CD14-positive monocyte (primary cell): ENCODE measurements around the gene DENND2C. TPM values are rescaled to one million over a fixed set of nuclear protein-coding genes. Genes with fewer than 3 reads are reported as not detected.
A peak's percentile ranks its signal among the peaks of the same experiment; 100 is the strongest.

ENCODE experiments used
- DNase-seq, 3 donors: peaks; one replicate each; pipeline ENCODE4 v3.0.0-alpha.2; 2011 to 2022
- H2AFZ ChIP-seq: 2 replicates; pipeline ENCODE4 v1.6.0; 2012; ENCODE audit warnings: mild to moderate bottlenecking, low read depth, low read length, inconsistent platforms; ENCODE audit not compliant: insufficient read depth, poor library complexity, severe bottlenecking
- H3K27ac ChIP-seq, 2 donors: 1 replicate in 1 of 2; 2 replicates in 1 of 2; pipeline ENCODE4 v1.5.1; 2012 to 2013; ENCODE audit warnings: low read length in 2 of 2, control low read depth in 1 of 2, inconsistent platforms in 1 of 2, low read depth in 1 of 2, mild to moderate bottlenecking in 1 of 2
- H3K27me3 ChIP-seq, 2 donors: one replicate each; pipeline versions ENCODE4 v1.6.0 to v1.6.1; 2011 to 2013; ENCODE audit warnings: low read length in 2 of 2; ENCODE audit not compliant: control insufficient read depth in 2 of 2, insufficient read depth in 2 of 2
- H3K36me3 ChIP-seq, 2 donors: replicated peaks in 1 of 2; 1 replicate in 1 of 2; 2 replicates in 1 of 2; pipeline versions ENCODE4 v1.5.1 to v1.6.1; 2012 to 2013; ENCODE audit warnings: low read length in 2 of 2, control low read depth in 1 of 2, inconsistent platforms in 1 of 2, mild to moderate bottlenecking in 1 of 2; ENCODE audit not compliant: insufficient read depth in 2 of 2, control insufficient read depth in 1 of 2
- H3K4me1 ChIP-seq, 2 donors: 1 replicate in 1 of 2; 2 replicates in 1 of 2; pipeline versions ENCODE4 v1.5.1 to v1.6.1; 2012 to 2013; ENCODE audit warnings: low read length in 2 of 2, control low read depth in 1 of 2, inconsistent platforms in 1 of 2, mild to moderate bottlenecking in 1 of 2, moderate library complexity in 1 of 2; ENCODE audit not compliant: insufficient read depth in 2 of 2, control insufficient read depth in 1 of 2
- H3K4me2 ChIP-seq: replicated peaks from 2 replicates; pipeline ENCODE3; 2012; ENCODE audit warnings: low read length, moderate library complexity, mild to moderate bottlenecking; ENCODE audit not compliant: poor library complexity, severe bottlenecking; ENCODE audit errors: extremely low read depth
- H3K4me3 ChIP-seq, 3 experiments: fragments of 200-600 bp in 1 of 3; sonication (generic) in 1 of 3; replicated peaks in 1 of 3; 1 replicate in 2 of 3; 2 replicates in 1 of 3; pipeline ENCODE4 v1.5.1; 2011 to 2013; ENCODE audit warnings: low read length in 3 of 3, mild to moderate bottlenecking in 3 of 3, control low read depth in 2 of 3, low read depth in 2 of 3, inconsistent platforms in 1 of 3, moderate library complexity in 1 of 3
- H3K79me2 ChIP-seq: 2 replicates; pipeline ENCODE4 v1.6.0; 2012; ENCODE audit warnings: mild to moderate bottlenecking, control low read depth, inconsistent platforms, low read length, moderate library complexity; ENCODE audit not compliant: insufficient read depth
- H3K9ac ChIP-seq: 2 replicates; pipeline ENCODE4 v1.6.0; 2017; ENCODE audit warnings: low read length, mild to moderate bottlenecking; ENCODE audit not compliant: insufficient read depth, poor library complexity, severe bottlenecking
- H3K9me3 ChIP-seq, 2 donors: replicated peaks in 1 of 2; 1 replicate in 1 of 2; 2 replicates in 1 of 2; pipeline versions ENCODE4 v1.5.1 to v1.6.1; 2012 to 2013; ENCODE audit warnings: low read length in 2 of 2, control low read depth in 1 of 2; ENCODE audit not compliant: control insufficient read depth in 1 of 2, insufficient read depth in 1 of 2
- H4K20me1 ChIP-seq: 2 replicates; pipeline ENCODE4 v1.6.0; 2012; ENCODE audit warnings: mild to moderate bottlenecking, low read length, control low read depth, moderate library complexity; ENCODE audit not compliant: insufficient read depth
- H3K27ac Mint-ChIP-seq, 7 donors: one replicate each; pipeline ENCODE4 v1.8.0; 2020; ENCODE audit warnings: mild to moderate bottlenecking in 7 of 7, mixed read lengths in 7 of 7, moderate library complexity in 6 of 7, inconsistent platforms in 2 of 7
- H3K27me3 Mint-ChIP-seq, 3 donors: one replicate each; pipeline ENCODE4 v1.8.0; 2021 to 2022; ENCODE audit warnings: low read depth in 3 of 3, mild to moderate bottlenecking in 3 of 3, mixed read lengths in 3 of 3, moderate library complexity in 3 of 3, inconsistent platforms in 1 of 3
- H3K36me3 Mint-ChIP-seq, 2 donors: one replicate each; pipeline ENCODE4 v1.8.0; 2020; ENCODE audit warnings: mixed read lengths in 2 of 2, inconsistent platforms in 1 of 2, mild to moderate bottlenecking in 1 of 2
- H3K4me1 Mint-ChIP-seq: one replicate; pipeline ENCODE4 v1.8.0; 2020; ENCODE audit warnings: mild to moderate bottlenecking, mixed read lengths
- H3K4me3 Mint-ChIP-seq, 2 donors: one replicate each; pipeline ENCODE4 v1.8.0; 2020; ENCODE audit warnings: mild to moderate bottlenecking in 2 of 2, mixed read lengths in 2 of 2, moderate library complexity in 1 of 2
- H3K9me3 Mint-ChIP-seq, 7 donors: one replicate each; pipeline ENCODE4 v1.8.0; 2020 to 2022; ENCODE audit warnings: mixed read lengths in 7 of 7, mild to moderate bottlenecking in 6 of 7, moderate library complexity in 6 of 7, inconsistent platforms in 2 of 7
- CTCF ChIP-seq: fragments of 200-600 bp; IDR thresholded peaks from one replicate; pipeline ENCODE4 v1.8.0; 2022; ENCODE audit warnings: antibody characterized with exemption, mild to moderate bottlenecking
- WGBS: methylation state at CpG from one replicate; pipeline ENCODE4 v1.1.5; 2013; ENCODE audit warnings: missing lambda C conversion rate; ENCODE audit not compliant: insufficient coverage; 5-methylcytosine and 5-hydroxymethylcytosine counted together
- intact Hi-C, 2 donors: fragments of 100-400 bp; cut with micrococcal nuclease; formaldehyde crosslinking; loops; one replicate each; pipeline versions ENCODE4 v1.15.0 to v1.15.1; 2023
- polyA plus RNA-seq, 3 donors: library from polyadenylated mRNA; depleted of rRNA in 1 of 3; unstranded in 2 of 3; stranded (reverse) in 1 of 3; fragments of 300-500 nt in 2 of 3; fragments of >200 nt in 1 of 3; fragmentation: Illumina TruSeq in 2 of 3; gene quantifications; 1 replicate in 2 of 3; 2 replicates in 1 of 3; pipeline ENCODE4 v1.2.3, GENCODE V29; 2012 to 2021

DENND2C gene
- polyA plus RNA-seq, 3 donors, result 0.03 to 0.07 (median 0.06) TPM

DNA sequence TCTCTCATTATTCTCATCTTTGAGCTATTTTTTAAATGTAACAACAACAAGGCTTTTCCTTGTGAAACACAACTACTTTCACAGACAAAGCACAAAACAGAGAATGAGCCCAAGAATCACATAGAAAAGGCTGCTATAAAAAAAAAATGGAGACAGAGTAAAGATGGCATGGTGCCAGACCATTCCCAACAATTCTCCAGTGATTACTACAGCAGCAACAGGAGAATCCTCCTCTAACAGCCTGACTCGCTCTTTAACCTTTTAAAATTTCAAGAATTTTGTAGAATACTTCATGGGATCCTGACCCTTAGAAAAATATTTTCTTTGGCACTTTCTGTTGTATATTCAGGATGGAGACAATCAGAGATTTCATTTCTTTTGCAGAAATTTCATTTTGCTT, 84.6 kb downstream of the DENND2C start:
- peaks cover 11% of the 10 kb centered on the region for H3K79me2 ChIP-seq
- H2AFZ ChIP-seq, result no peak overlapping the region
- no CpG with 5 or more reads among the region's 1 CpG for WGBS

More for the DNA sequence above, 84.6 kb downstream of the DENND2C start:
- intact Hi-C loops, result loop anchor here (5.0 to 10.0 kb wide), 4 partner anchors 70 to 187 kb away; partner anchors contain the start of gene TRIM33 (in 1 of the 2)
- Histone ChIP-seq H3K9me3 (no peaks in the 10 kb centered on the region), H3K27me3 (peaks cover 6 to 8% of the 10 kb centered on the region in 2 donors), H3K4me2 (no peak overlapping the region), H3K4me3 (no peak overlapping the region), H3K4me1 (peaks cover 9 to 17% of the 10 kb centered on the region in 2 donors), H3K36me3 (peaks cover 0 to under 1% of the 10 kb centered on the region in 2 donors), H4K20me1 (no peaks in the 10 kb centered on the region), H3K9ac (no peak overlapping the region), H3K27ac (no peak overlapping the region)
- H3K27me3 Mint-ChIP-seq, result peaks cover 17 to 31% (median 18%) of the 10 kb centered on the region in 3 donors
- no peak for TF ChIP-seq CTCF
- peak overlapping the region in 1 of 2 donors; percentile 53 for H3K4me3 Mint-ChIP-seq
- peaks cover 6 to 9% of the 10 kb centered on the region in 2 donors for H3K36me3 Mint-ChIP-seq
- peaks cover 9% of the 10 kb centered on the region for H3K4me1 Mint-ChIP-seq
- no peak overlapping the region for H3K27ac Mint-ChIP-seq
- no peak for DNase-seq
- peaks cover 5 to 11% (median 8%) of the 10 kb centered on the region in 7 donors for H3K9me3 Mint-ChIP-seq
